ENCODE measurements around the gene EIF4E1B. TPM values are rescaled to one million over a fixed set of nuclear protein-coding genes. Genes with fewer than 3 reads are reported as not detected.

The EIF4E1B gene
- polyA plus RNA-seq, 3 donors = 0.09 TPM; not detected in 2

GRCh38 chr5:176642675-176643490 lies 12.4 kb downstream of the EIF4E1B start:
- no peak for DNase-seq (ENCODE audit: extremely low read depth in 1 of 11, low read depth in 9 of 11, low spot score in 4 of 11)

- DNase-seq (ENCODE audit: extremely low read depth in 1 of 11, low read depth in 9 of 11, low spot score in 4 of 11) = no peak
These were observed 13.2 kb downstream of the EIF4E1B start for GRCh38 chr5:176643491-176644219.

- DNase-seq (ENCODE audit: extremely low read depth in 1 of 11, low read depth in 9 of 11, low spot score in 4 of 11) = no peak
These were observed 13.8 kb downstream of the EIF4E1B start for GRCh38 chr5:176644294-176644693.

- no peak for DNase-seq (ENCODE audit: extremely low read depth in 1 of 11, low read depth in 9 of 11, low spot score in 4 of 11)
These were observed 14.6 kb downstream of the EIF4E1B start for GRCh38 chr5:176644878-176645670.

GRCh38 chr5:176646049-176646706 lies 15.7 kb downstream of the EIF4E1B start:
- no peak for DNase-seq (ENCODE audit: extremely low read depth in 1 of 11, low read depth in 9 of 11, low spot score in 4 of 11)

- no peak for DNase-seq (ENCODE audit: extremely low read depth in 1 of 11, low read depth in 9 of 11, low spot score in 4 of 11)
These were observed 16.2 kb downstream of the EIF4E1B start for GRCh38 chr5:176646707-176647029.

- DNase-seq (ENCODE audit: extremely low read depth in 1 of 11, low read depth in 9 of 11, low spot score in 4 of 11) = peak; percentile 94 to 100 (median 98)
These were observed 16.8 kb downstream of the EIF4E1B start, which contains the start of gene TSPAN17 for GRCh38 chr5:176647030-176647842. TSPAN17 (plus strand) TSS chr5:176647484; CDS start chr5:176647616, 132 bp downstream.

GRCh38 chr5:176647843-176648473 lies 17.5 kb downstream of the EIF4E1B start:
- peak in 5 of 11 donors; percentile 19 to 46 (median 31) for DNase-seq (ENCODE audit: extremely low read depth in 1 of 11, low read depth in 9 of 11, low spot score in 4 of 11)

- no peak for DNase-seq (ENCODE audit: extremely low read depth in 1 of 11, low read depth in 9 of 11, low spot score in 4 of 11)
These were observed 18.2 kb downstream of the EIF4E1B start for GRCh38 chr5:176648474-176649194.

- no peak for DNase-seq (ENCODE audit: extremely low read depth in 1 of 11, low read depth in 9 of 11, low spot score in 4 of 11)
These were observed 19.9 kb downstream of the EIF4E1B start for GRCh38 chr5:176650354-176650884.

- no peak for DNase-seq (ENCODE audit: extremely low read depth in 1 of 11, low read depth in 9 of 11, low spot score in 4 of 11)
These were observed 21.1 kb downstream of the EIF4E1B start for GRCh38 chr5:176651472-176651980.

GRCh38 chr5:176652136-176652535 lies 21.7 kb downstream of the EIF4E1B start:
- no peak for DNase-seq (ENCODE audit: extremely low read depth in 1 of 11, low read depth in 9 of 11, low spot score in 4 of 11)

GRCh38 chr5:176653401-176654385 lies 23.2 kb downstream of the EIF4E1B start:
- DNase-seq (ENCODE audit: extremely low read depth in 1 of 11, low read depth in 9 of 11, low spot score in 4 of 11) = no peak

- DNase-seq (ENCODE audit: extremely low read depth in 1 of 11, low read depth in 9 of 11, low spot score in 4 of 11) = no peak
These were observed 24.4 kb downstream of the EIF4E1B start for GRCh38 chr5:176654856-176655255.

- DNase-seq (ENCODE audit: extremely low read depth in 1 of 11, low read depth in 9 of 11, low spot score in 4 of 11) = no peak
These were observed 26.1 kb downstream of the EIF4E1B start for GRCh38 chr5:176656467-176656990.

All from renal cortex interstitium (tissue), 11 donors.